Neural cell (in vitro differentiated cells): ENCODE data around the gene SNCAIP. TPM values are rescaled to one million over a fixed set of nuclear protein-coding genes. Genes with fewer than 3 reads are reported as not detected.

Source experiments
- H2AFZ ChIP-seq: fragments of 200-600, 300-800 bp; sonication (generic), shearing (Covaris generic); 2 replicates; pipeline ENCODE4 v1.6.0; 2014; ENCODE audit warnings: low read depth, mild to moderate bottlenecking, antibody characterized with exemption, low read length, moderate library complexity
- H3F3A ChIP-seq: fragments of 200-600 bp; shearing (Covaris generic); 2 replicates; pipeline ENCODE4 v1.6.1; 2016; ENCODE audit warnings: mild to moderate bottlenecking, moderate library complexity, mixed read lengths, antibody characterized with exemption, low read length; ENCODE audit not compliant: insufficient read depth, poor library complexity, severe bottlenecking
- H3K27ac ChIP-seq: fragments of 200-600, 300-800 bp; sonication (generic), shearing (Covaris generic); 2 replicates; pipeline ENCODE4 v1.5.1; 2014; ENCODE audit warnings: mild to moderate bottlenecking, low read length, moderate library complexity
- H3K27me3 ChIP-seq: fragments of 300-800, 200-600 bp; sonication (generic), shearing (Covaris generic); 2 replicates; pipeline ENCODE4 v1.6.0; 2014; ENCODE audit warnings: mild to moderate bottlenecking, low read depth, low read length, moderate library complexity; ENCODE audit not compliant: insufficient read depth
- H3K36me3 ChIP-seq: fragments of 300-800, 200-600 bp; sonication (generic), shearing (Covaris generic); 2 replicates; pipeline ENCODE4 v1.5.1; 2014; ENCODE audit warnings: mild to moderate bottlenecking, antibody characterized with exemption, low read length, moderate library complexity; ENCODE audit not compliant: insufficient read depth
- H3K4me2 ChIP-seq: fragments of 300-800, 200-600 bp; sonication (generic), shearing (Covaris generic); 2 replicates; pipeline ENCODE4 v1.6.0; 2014; ENCODE audit warnings: mild to moderate bottlenecking, low read length
- H3K4me3 ChIP-seq: fragments of 300-800, 200-600 bp; sonication (generic), shearing (Covaris generic); 2 replicates; pipeline ENCODE4 v1.5.1; 2014; ENCODE audit warnings: mild to moderate bottlenecking, low read length, moderate library complexity
- H3K79me2 ChIP-seq: fragments of 200-600 bp; shearing (Covaris generic); replicated peaks from 2 replicates; pipeline ENCODE4 v1.6.0; 2014; ENCODE audit warnings: mild to moderate bottlenecking, low read length, moderate library complexity; ENCODE audit not compliant: insufficient read depth
- H3K9ac ChIP-seq: fragments of 300-800, 200-600 bp; sonication (generic), shearing (Covaris generic); 2 replicates; pipeline ENCODE4 v1.6.1; 2016; ENCODE audit warnings: mild to moderate bottlenecking, low read length, mixed read lengths
- H3K9me2 ChIP-seq: fragments of 200-600 bp; shearing (Covaris generic); 2 replicates; pipeline ENCODE4 v1.6.1; 2016; ENCODE audit warnings: mild to moderate bottlenecking, low read length, mixed read lengths; ENCODE audit not compliant: insufficient read depth
- H3K9me3 ChIP-seq: fragments of 200-600, 300-800 bp; sonication (generic), shearing (Covaris generic); 2 replicates; pipeline ENCODE4 v1.6.1; 2016; ENCODE audit warnings: mild to moderate bottlenecking, mixed run types, low read length, moderate library complexity, mixed read lengths
- H4K20me1 ChIP-seq: fragments of 200-600 bp; shearing (Covaris generic); 2 replicates; pipeline ENCODE4 v1.6.1; 2016; ENCODE audit warnings: mild to moderate bottlenecking, mixed run types; ENCODE audit not compliant: insufficient read depth
- CTCF ChIP-seq: fragments of 450-650 bp; IDR thresholded peaks from 2 replicates; pipeline ENCODE4 v1.5.1; 2014; ENCODE audit warnings: antibody characterized with exemption, mild to moderate bottlenecking, moderate library complexity; ENCODE audit not compliant: poor library complexity, severe bottlenecking
- EP300 ChIP-seq: fragments of 450-650 bp; conservative IDR thresholded peaks from 2 replicates; pipeline ENCODE4 v1.6.1; 2014; ENCODE audit warnings: antibody characterized with exemption, mild to moderate bottlenecking, moderate library complexity; ENCODE audit not compliant: poor library complexity, severe bottlenecking
- EZH2 ChIP-seq: fragments of 200-600, 300-800 bp; shearing (Covaris generic), sonication (generic); IDR thresholded peaks from 2 replicates; pipeline ENCODE4 v1.6.1; 2014; ENCODE audit warnings: antibody characterized with exemption, low read length, borderline replicate concordance, mild to moderate bottlenecking; ENCODE audit not compliant: insufficient read depth, poor library complexity, severe bottlenecking
- MXI1 ChIP-seq: fragments of 450-650 bp; conservative IDR thresholded peaks from 2 replicates; pipeline ENCODE4 v1.6.1; 2014; ENCODE audit warnings: antibody characterized with exemption, mild to moderate bottlenecking; ENCODE audit not compliant: poor library complexity, severe bottlenecking
- POLR2AphosphoS5 ChIP-seq: IDR thresholded peaks from 2 replicates; pipeline ENCODE4 v1.6.1; 2012
- RAD21 ChIP-seq: fragments of 450-650 bp; conservative IDR thresholded peaks from 2 replicates; pipeline ENCODE4 v1.6.1; 2014; ENCODE audit warnings: antibody characterized with exemption, mild to moderate bottlenecking, moderate library complexity
- REST ChIP-seq: IDR thresholded peaks from 2 replicates; pipeline ENCODE4 v1.6.1; 2012; ENCODE audit warnings: borderline replicate concordance
- SMC3 ChIP-seq: fragments of 450-650 bp; conservative IDR thresholded peaks from 2 replicates; pipeline ENCODE4 v1.6.1; 2014; ENCODE audit warnings: antibody characterized with exemption, mild to moderate bottlenecking, moderate library complexity; ENCODE audit not compliant: poor library complexity
- TAF1 ChIP-seq: IDR thresholded peaks from 2 replicates; pipeline ENCODE4 v1.6.1; 2012; ENCODE audit warnings: low read depth
- polyA plus RNA-seq: library from polyadenylated mRNA; depleted of rRNA; stranded (reverse); fragments of >200 nt; gene quantifications from 2 replicates; pipeline ENCODE4 v1.2.3, GENCODE V29; 2014

SNCAIP gene
- polyA plus RNA-seq, 1 donor from 2014 or later = 25.6 TPM

GRCh38 chr5:122498163-122498562 is 186.1 kb downstream of the SNCAIP start:
- no peaks in the 10 kb centered on the region for H3K27me3 ChIP-seq
- no peak for TF ChIP-seq MXI1
- TF ChIP-seq CTCF = peak; percentile 53
- TF ChIP-seq RAD21 = peak; percentile 58
- peak; percentile 49 for TF ChIP-seq SMC3
- no peak overlapping the region for H3K4me3 ChIP-seq
- H3K9me3 ChIP-seq = no peaks in the 10 kb centered on the region
- no peaks in the 10 kb centered on the region for H4K20me1 ChIP-seq
- H3K27ac ChIP-seq = no peak overlapping the region
- H3K36me3 ChIP-seq = no peaks in the 10 kb centered on the region
- H3K4me2 ChIP-seq = no peak overlapping the region
- H3F3A ChIP-seq = no peaks in the 10 kb centered on the region
- H3K79me2 ChIP-seq = no peaks in the 10 kb centered on the region
- no peak overlapping the region for H2AFZ ChIP-seq
- no peak overlapping the region for H3K9ac ChIP-seq
- no peaks in the 10 kb centered on the region for H3K9me2 ChIP-seq

- Histone ChIP-seq H3K9me2 (no peaks in the 10 kb centered on the region), H3F3A (no peaks in the 10 kb centered on the region), H4K20me1 (no peaks in the 10 kb centered on the region), H3K79me2 (no peaks in the 10 kb centered on the region), H3K4me2 (no peak overlapping the region), H3K27ac (no peak overlapping the region), H3K9ac (no peak overlapping the region), H3K4me3 (no peak overlapping the region), H2AFZ (no peak overlapping the region), H3K27me3 (no peaks in the 10 kb centered on the region), H3K9me3 (no peaks in the 10 kb centered on the region), H3K36me3 (no peaks in the 10 kb centered on the region)
- TF ChIP-seq EZH2 = no peak
- TF ChIP-seq CTCF = no peak
- TF ChIP-seq TAF1 = no peak
- no peak for TF ChIP-seq POLR2AphosphoS5
- TF ChIP-seq SMC3 = no peak
- no peak for TF ChIP-seq REST
- no peak for TF ChIP-seq EP300
- no peak for TF ChIP-seq MXI1
These were observed 187.5 kb downstream of the SNCAIP start for GRCh38 chr5:122499585-122499984.
